Activated CD4-positive, alpha-beta memory T cell treated with anti-CD3 and anti-CD28 coated beads, Interleukin-2, amount 10 ng/mL, durations not matched to agents 7 days and 5 days (primary cell): ENCODE results near the gene CDC45. TPM values are rescaled to one million over a fixed set of nuclear protein-coding genes. Genes with fewer than 3 reads are reported as not detected.
"Not testable (repeated sequence)": the region's sequence is repeated elsewhere in the genome, so short reads cannot be mapped to it uniquely, and the experiment has no call there.

Source experiments
- CTCF ChIA-PET: fragments of 350-600 bp; sonication (Branson Sonifier 250); formaldehyde crosslinking; loops from one replicate; lab custom pipeline; 2021; ENCODE audit warnings: antibody characterized with exemption, inconsistent platforms; lab: Charles Lee
- POLR2A ChIA-PET: fragments of 350-600 bp; sonication (Branson Sonifier 250); formaldehyde crosslinking; loops from one replicate; lab custom pipeline; 2021; ENCODE audit warnings: antibody characterized with exemption; lab: Charles Lee
- DNase-seq: peaks from one replicate; pipeline ENCODE4 v3.0.0-alpha.2; 2020
- H3K27ac Mint-ChIP-seq: one replicate; pipeline ENCODE4 v1.8.0; 2021; ENCODE audit warnings: mild to moderate bottlenecking, mixed read lengths
- H3K27me3 Mint-ChIP-seq: one replicate; pipeline ENCODE4 v1.8.0; 2021; ENCODE audit warnings: mixed read lengths
- H3K36me3 Mint-ChIP-seq: one replicate; pipeline ENCODE4 v1.8.0; 2021; ENCODE audit warnings: low read depth, mixed read lengths
- H3K4me1 Mint-ChIP-seq: one replicate; pipeline ENCODE4 v1.8.0; 2021; ENCODE audit warnings: mixed read lengths
- H3K4me3 Mint-ChIP-seq: one replicate; pipeline ENCODE4 v1.8.0; 2021; ENCODE audit warnings: mild to moderate bottlenecking, mixed read lengths
- H3K9me3 Mint-ChIP-seq: one replicate; pipeline ENCODE4 v1.8.0; 2021; ENCODE audit warnings: mixed read lengths
- total RNA-seq, 2 experiments: library from RNA; stranded (reverse); gene quantifications; one replicate each; pipeline ENCODE4 v1.2.3, GENCODE V29; 2021

The CDC45 gene
- total RNA-seq, 2 experiments from 2014 or later = 53.2 to 56.2 TPM

DNA sequence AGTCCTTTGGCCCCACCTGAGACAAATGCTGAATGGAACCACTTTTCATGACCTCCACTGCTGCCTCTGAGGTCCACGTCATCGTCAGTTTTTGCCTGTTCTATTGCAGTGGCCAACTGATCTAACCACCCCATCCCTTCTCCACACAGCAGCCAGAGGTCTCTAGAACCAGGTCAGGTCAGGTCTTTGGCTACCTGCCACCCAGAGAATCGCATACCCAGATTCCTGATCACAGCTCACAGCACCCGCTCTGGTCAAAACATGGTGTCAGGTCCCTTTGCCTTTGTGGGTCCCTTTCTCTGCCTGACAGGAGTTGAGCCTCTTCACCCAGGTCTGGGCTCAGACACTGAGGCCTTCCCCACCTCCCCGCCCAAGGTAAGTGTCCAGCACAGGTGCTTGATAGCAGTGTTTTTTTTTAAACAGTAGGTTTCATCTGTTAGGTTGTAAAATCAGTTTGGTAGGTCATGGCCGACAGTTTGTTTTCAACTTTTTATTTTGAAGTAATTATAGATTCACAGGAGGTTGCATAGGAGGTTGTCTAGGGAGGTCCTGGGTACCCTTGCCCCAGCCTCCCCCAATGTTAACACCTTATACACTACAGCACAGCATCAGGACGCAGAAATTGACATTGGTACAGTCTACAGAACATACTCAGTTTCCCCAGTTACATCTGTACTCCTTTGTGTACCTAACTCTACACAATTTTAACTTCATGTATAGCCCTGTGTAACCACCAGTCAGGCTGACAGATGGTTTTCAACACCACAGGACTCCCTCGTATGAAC, 39.1 kb upstream of the CDC45 start:
- no peak overlapping the region for H3K27ac Mint-ChIP-seq

GRCh38 chr22:19442166-19442565, 37.6 kb upstream of the CDC45 start:
- ChIA-PET POLR2A (interaction anchor here (1.2 to 1.3 kb wide), 2 partner anchors 9 to 11 kb away, joined by 3 read pairs; partner anchors contain the start of gene HIRA), CTCF (no interaction called here)
- H3K36me3 Mint-ChIP-seq = peaks cover 45% of the 10 kb centered on the region
- H3K9me3 Mint-ChIP-seq = no peaks in the 10 kb centered on the region
- no peak overlapping the region for H3K27ac Mint-ChIP-seq
- no peak overlapping the region for H3K4me3 Mint-ChIP-seq
- no peaks in the 10 kb centered on the region for H3K27me3 Mint-ChIP-seq
- no peak for DNase-seq
- peaks cover 22% of the 10 kb centered on the region for H3K4me1 Mint-ChIP-seq

More for the DNA sequence above, 39.1 kb upstream of the CDC45 start:
- peaks cover 12% of the 10 kb centered on the region for H3K4me1 Mint-ChIP-seq
- no peaks in the 10 kb centered on the region for H3K9me3 Mint-ChIP-seq
- H3K27me3 Mint-ChIP-seq = no peaks in the 10 kb centered on the region
- no peak overlapping the region for H3K4me3 Mint-ChIP-seq
- DNase-seq = no peak
- peaks cover 40% of the 10 kb centered on the region for H3K36me3 Mint-ChIP-seq
- ChIA-PET POLR2A (interaction anchor here (1.1 to 1.2 kb wide), 2 partner anchors 9 to 15 kb away, joined by 3 read pairs; partner anchors contain the start of gene HIRA), CTCF (no interaction called here)

DNA sequence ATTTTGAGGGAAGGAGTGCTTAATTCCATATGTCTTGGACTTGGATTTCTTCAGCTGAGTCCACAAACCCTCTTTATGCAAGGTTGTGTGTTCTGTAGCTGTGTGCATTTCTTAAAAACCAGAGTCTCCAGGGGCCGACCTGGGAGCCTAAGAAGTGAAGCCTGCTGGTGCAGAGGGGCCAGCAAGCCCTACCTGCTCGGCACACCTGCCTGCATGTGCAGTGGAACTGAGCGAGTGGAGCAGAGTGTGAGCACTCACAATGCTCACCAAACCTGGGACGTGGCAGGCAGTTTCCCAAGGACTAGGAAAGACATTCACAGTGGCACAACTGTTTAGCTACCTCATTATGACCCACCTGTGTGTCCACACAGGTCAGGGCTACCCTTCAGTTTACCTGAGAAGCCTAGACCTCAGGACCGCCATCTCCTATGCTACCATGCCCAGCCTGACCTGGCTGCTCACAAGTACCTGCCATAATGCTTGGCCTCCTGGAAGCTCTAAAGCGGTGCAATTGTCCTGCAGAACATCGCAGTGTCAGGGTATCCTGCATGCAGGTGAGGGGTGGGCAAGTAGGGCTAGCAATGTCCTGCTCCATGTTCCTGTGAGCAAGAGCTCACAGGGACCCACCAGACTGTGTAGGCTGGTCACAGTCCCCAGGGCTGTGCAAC, 36.0 kb upstream of the CDC45 start:
- Mint-ChIP-seq H3K36me3 (peaks cover 40% of the 10 kb centered on the region), H3K9me3 (no peaks in the 10 kb centered on the region), H3K4me1 (peaks cover 29% of the 10 kb centered on the region), H3K27me3 (no peaks in the 10 kb centered on the region), H3K27ac (no peak overlapping the region), H3K4me3 (no peak overlapping the region)
- ChIA-PET POLR2A (interaction anchor here (0.8 to 6.6 kb wide), 4 partner anchors 9 to 35 kb away, joined by 3 to 113 read pairs (median 3); partner anchors contain the start of genes HIRA and MRPL40), CTCF (no interaction called here)
- DNase-seq = no peak

GRCh38 chr22:19445279-19445982, 34.3 kb upstream of the CDC45 start:
- Mint-ChIP-seq H3K4me1 (peaks cover 37% of the 10 kb centered on the region), H3K36me3 (peaks cover 37% of the 10 kb centered on the region), H3K4me3 (peak overlapping the region; percentile 42)
- POLR2A ChIA-PET = interaction anchor here (1.0 to 6.6 kb wide), 5 partner anchors 13 to 184 kb away, joined by 3 to 113 read pairs (median 3); partner anchors contain the start of genes CDC45, HIRA, MRPL40 and UFD1
- CTCF ChIA-PET = interaction anchor here (1.1 to 1.3 kb wide), 4 partner anchors 13 to 185 kb away, joined by 3 to 4 read pairs (median 3); no protein-coding TSS in a partner anchor
- not testable (repeated sequence) for H3K9me3 Mint-ChIP-seq, H3K27ac Mint-ChIP-seq, H3K27me3 Mint-ChIP-seq, DNase-seq

DNA sequence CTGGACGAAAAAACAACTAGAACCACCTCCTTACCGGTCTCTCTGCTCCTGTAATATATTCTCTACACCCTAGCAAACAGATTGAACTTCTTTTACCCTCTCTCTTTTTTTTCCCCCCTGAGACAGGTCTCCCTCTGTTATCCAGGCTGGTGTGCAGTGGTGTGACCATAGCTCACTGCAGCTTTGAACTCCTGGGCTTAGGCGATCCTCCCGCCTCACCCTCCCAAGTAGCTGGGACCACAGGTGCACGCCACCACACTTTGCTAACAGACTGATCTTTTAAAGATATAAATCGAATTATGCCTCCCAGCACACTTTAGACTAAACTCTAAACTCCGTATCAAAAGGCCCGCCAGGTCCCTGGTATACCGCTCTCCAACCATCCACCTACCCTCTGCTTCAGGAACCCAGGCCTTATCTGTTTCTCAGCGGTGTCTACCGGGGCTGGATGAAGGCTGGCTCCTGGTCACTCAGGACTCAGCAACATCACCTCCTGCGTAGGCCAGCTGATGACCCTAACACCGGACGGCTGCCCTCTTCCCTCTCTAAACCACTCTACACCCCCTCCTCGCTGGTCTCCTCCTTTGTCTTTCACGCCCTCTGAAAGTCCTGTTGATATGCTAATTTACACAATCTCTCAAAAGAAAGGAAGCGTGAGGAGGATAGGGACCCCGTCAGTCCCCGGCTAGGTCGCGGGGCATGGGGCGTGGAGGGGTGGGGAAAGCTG, 33.0 kb upstream of the CDC45 start:
- Mint-ChIP-seq H3K36me3 (peaks cover 39% of the 10 kb centered on the region), H3K27ac (peak overlapping the region; percentile 70), H3K9me3 (no peaks in the 10 kb centered on the region), H3K4me3 (peak overlapping the region; percentile 80), H3K4me1 (peaks cover 37% of the 10 kb centered on the region), H3K27me3 (no peaks in the 10 kb centered on the region)
- POLR2A ChIA-PET = interaction anchor here (0.6 to 6.6 kb wide), 14 partner anchors 10 to 324 kb away, joined by 3 to 113 read pairs (median 4); partner anchors contain the start of genes CDC45, DGCR2, HIRA and MRPL40
- no peak for DNase-seq
- CTCF ChIA-PET = interaction anchor here (0.7 to 1.2 kb wide), 3 partner anchors 16 to 268 kb away, joined by 3 read pairs; no protein-coding TSS in a partner anchor

DNA sequence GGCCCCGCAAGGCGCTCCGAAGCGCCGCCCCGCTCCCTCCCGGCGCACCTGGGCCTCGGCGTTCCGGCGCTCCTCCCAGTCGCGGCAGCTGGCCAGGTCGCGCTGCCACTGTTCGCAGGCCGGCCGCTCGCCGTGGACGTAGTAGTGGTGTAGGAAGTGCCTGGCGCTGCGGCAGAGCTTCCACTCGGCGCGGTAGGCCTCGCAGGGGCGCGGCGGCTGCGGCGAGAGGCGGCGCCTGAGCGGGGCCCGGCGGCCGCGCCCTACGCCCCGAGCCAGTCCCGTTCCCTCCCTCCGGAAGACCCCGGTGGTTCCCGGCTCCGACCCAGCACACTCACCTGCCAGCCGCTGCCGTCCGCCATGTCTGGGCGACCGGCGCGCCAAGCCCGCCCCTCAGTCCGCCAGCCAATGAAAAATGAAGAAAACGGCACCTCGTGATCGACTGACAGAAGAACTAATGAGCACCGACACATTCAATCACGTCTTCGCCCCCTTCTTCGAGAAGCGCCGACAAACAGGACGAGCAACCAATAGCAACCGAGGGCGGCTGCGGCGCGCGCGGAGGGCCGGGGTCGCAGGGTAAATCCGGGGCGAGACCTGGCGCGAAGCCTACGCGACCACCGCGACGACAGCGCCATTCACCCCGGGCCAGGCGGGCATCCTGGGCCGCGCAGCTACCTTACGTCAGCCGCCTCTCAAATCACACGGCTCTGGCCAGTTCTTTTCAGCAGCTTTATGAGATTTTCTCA, 32.2 kb upstream of the CDC45 start, which contains the start of gene C22orf39:
Gene C22orf39 (minus strand): TSS at position 382 of the 746 bp plus-strand sequence. CDS start 23 bp downstream, at position 359.
- H3K27ac Mint-ChIP-seq = peak within 1 kb of the TSS; percentile 82
- CTCF ChIA-PET = interaction anchor here (0.7 to 1.4 kb wide), 4 partner anchors 15 to 268 kb away, joined by 3 to 4 read pairs (median 3); no protein-coding TSS in a partner anchor
- DNase-seq = peak; percentile 91
- POLR2A ChIA-PET = interaction anchor here (0.6 to 6.6 kb wide), 15 partner anchors 10 to 325 kb away, joined by 3 to 113 read pairs (median 4); partner anchors contain the start of genes CDC45, DGCR2, ESS2 and HIRA
- peaks cover 37% of the 10 kb centered on the region for H3K4me1 Mint-ChIP-seq
- H3K4me3 Mint-ChIP-seq = peak within 1 kb of the TSS; percentile 80
- H3K36me3 Mint-ChIP-seq = peaks cover 39% of the 10 kb centered on the region
- no peaks in the 10 kb centered on the region for H3K9me3 Mint-ChIP-seq
- H3K27me3 Mint-ChIP-seq = no peaks in the 10 kb centered on the region

DNA sequence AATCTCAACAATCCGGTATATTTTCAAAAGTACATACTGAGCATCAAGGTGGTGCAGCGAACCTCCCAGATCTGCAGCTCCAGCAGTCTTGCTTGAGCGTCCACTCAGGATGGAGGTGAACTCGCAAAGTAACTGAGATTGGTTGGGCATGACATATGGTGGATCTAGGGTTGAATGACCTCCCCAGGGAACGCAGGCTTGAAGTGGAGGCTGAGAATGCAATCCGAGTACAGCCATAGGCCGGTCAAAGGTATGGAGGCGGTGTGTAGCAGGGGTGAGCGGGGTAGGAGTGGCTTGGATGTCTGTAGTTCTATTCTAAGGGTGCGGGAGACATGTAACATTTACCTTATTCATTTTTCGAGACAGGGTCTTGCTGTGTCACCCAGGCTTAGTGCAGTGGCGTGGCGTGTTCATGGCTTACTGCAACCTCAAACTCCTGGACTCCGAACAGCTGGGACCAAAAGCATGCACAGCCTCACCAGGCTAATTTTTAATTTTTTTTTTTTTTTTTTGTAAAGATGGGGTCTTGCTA, 31.6 kb upstream of the CDC45 start:
- H3K4me3 Mint-ChIP-seq = peak overlapping the region; percentile 80
- H3K36me3 Mint-ChIP-seq = peaks cover 42% of the 10 kb centered on the region
- ChIA-PET CTCF (interaction anchor here (1.4 kb wide), 1 partner anchor 29 kb away, joined by 4 read pairs; no protein-coding TSS in a partner anchor), POLR2A (interaction anchor here (1.0 to 6.6 kb wide), 7 partner anchors 10 to 150 kb away, joined by 3 to 113 read pairs (median 9); partner anchors contain the start of genes CDC45, HIRA, MRPL40 and UFD1)
- H3K9me3 Mint-ChIP-seq = no peaks in the 10 kb centered on the region
- no peaks in the 10 kb centered on the region for H3K27me3 Mint-ChIP-seq
- H3K4me1 Mint-ChIP-seq = peaks cover 37% of the 10 kb centered on the region
- H3K27ac Mint-ChIP-seq = peak overlapping the region; percentile 82
- peak; percentile 33 for DNase-seq

GRCh38 chr22:19448739-19449421, 30.8 kb upstream of the CDC45 start:
- Mint-ChIP-seq H3K27me3 (no peaks in the 10 kb centered on the region), H3K4me3 (peak overlapping the region; percentile 80), H3K27ac (peak overlapping the region; percentile 47), H3K9me3 (no peaks in the 10 kb centered on the region), H3K36me3 (peaks cover 42% of the 10 kb centered on the region), H3K4me1 (peaks cover 37% of the 10 kb centered on the region)
- POLR2A ChIA-PET = interaction anchor here (2.0 to 6.6 kb wide), 3 partner anchors 12 to 30 kb away, joined by 4 to 113 read pairs (median 45); partner anchors contain the start of genes CDC45, HIRA, MRPL40 and UFD1
- DNase-seq = peak; percentile 48
- CTCF ChIA-PET = interaction anchor here (1.4 kb wide), 1 partner anchor 29 kb away, joined by 4 read pairs; no protein-coding TSS in a partner anchor

DNA sequence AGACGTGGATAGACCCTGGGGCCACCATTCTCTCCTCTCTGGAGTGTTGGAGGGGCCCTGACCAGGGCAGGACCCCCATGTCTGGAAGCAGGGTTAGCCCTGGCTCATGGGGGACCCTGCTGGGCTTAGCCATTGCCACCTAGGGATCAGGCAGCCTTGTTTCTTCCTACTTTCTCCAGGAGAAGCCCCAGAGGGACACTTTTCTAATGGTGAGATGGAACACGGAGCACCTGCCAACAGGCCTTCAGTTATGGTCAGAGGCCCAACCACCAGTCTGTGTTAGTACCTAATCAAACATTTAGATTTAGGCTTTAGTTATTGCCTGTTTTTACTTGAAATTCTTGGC, 30.3 kb upstream of the CDC45 start:
- Mint-ChIP-seq H3K4me1 (peaks cover 35% of the 10 kb centered on the region), H3K27me3 (no peaks in the 10 kb centered on the region), H3K36me3 (peaks cover 45% of the 10 kb centered on the region), H3K27ac (peak overlapping the region; percentile 16), H3K4me3 (peak overlapping the region; percentile 12), H3K9me3 (no peaks in the 10 kb centered on the region)
- ChIA-PET POLR2A (interaction anchor here (6.6 kb wide), 1 partner anchor 17 kb away, joined by 113 read pairs; the partner anchor contains the start of genes HIRA and MRPL40), CTCF (no interaction called here)
- DNase-seq = no peak
